GM13977 (cell line): ENCODE measurements around the gene TMTC1.
"Not testable (repeated sequence)": the region's sequence is repeated elsewhere in the genome, so short reads cannot be mapped to it uniquely, and the experiment has no call there.

ENCODE experiments used
- DNase-seq: peaks from one replicate; pipeline ENCODE4 v3.0.0; 2012; ENCODE audit warnings: low spot score
- in situ Hi-C: fragments of 300-500 bp; cut with MboI; formaldehyde crosslinking; loops from one replicate; pipeline ENCODE4 v1.12.0; 2022; ENCODE audit warnings: low sequenced_read_pairs, low pct_unique_long_range_greater_than_20kb, mixed read lengths, inconsistent platforms; ENCODE audit not compliant: unreplicated experiment
- TF ChIP-seq, protein P1 (sequence below): IDR thresholded peaks from 2 replicates; pipeline ENCODE4 v1.5.1; 2012; ENCODE audit warnings: mild to moderate bottlenecking, control low read depth; ENCODE audit not compliant: insufficient read depth; ENCODE audit errors: extremely low read depth, missing control alignments

Gene TMTC1

DNA sequence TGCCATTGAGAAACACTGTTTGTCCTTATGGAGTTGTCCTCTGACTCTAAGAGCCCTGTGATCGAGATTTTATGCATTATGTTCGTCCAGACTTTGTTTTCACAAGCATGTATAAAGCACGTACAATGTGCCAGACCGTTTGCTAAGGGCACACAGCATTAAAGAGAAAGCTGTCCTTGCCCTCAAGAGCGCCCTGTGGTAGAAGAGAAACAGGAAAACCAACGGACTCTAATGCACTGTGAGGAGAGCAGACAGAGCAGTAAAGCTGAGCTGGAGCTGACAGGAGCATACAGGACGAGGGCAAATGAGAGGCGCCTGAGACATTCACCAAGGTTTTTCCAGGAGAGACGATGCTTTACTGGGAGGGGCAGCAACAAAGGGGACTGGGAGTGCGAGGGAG is 220.1 kb downstream of the TMTC1 start:
- TF ChIP-seq, protein P1, sequence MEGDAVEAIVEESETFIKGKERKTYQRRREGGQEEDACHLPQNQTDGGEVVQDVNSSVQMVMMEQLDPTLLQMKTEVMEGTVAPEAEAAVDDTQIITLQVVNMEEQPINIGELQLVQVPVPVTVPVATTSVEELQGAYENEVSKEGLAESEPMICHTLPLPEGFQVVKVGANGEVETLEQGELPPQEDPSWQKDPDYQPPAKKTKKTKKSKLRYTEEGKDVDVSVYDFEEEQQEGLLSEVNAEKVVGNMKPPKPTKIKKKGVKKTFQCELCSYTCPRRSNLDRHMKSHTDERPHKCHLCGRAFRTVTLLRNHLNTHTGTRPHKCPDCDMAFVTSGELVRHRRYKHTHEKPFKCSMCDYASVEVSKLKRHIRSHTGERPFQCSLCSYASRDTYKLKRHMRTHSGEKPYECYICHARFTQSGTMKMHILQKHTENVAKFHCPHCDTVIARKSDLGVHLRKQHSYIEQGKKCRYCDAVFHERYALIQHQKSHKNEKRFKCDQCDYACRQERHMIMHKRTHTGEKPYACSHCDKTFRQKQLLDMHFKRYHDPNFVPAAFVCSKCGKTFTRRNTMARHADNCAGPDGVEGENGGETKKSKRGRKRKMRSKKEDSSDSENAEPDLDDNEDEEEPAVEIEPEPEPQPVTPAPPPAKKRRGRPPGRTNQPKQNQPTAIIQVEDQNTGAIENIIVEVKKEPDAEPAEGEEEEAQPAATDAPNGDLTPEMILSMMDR, result no peak
- DNase-seq, result no peak
- in situ Hi-C loops, result loop anchor here (25.0 kb wide), 1 partner anchor 1249 kb away; no protein-coding TSS in a partner anchor

DNA sequence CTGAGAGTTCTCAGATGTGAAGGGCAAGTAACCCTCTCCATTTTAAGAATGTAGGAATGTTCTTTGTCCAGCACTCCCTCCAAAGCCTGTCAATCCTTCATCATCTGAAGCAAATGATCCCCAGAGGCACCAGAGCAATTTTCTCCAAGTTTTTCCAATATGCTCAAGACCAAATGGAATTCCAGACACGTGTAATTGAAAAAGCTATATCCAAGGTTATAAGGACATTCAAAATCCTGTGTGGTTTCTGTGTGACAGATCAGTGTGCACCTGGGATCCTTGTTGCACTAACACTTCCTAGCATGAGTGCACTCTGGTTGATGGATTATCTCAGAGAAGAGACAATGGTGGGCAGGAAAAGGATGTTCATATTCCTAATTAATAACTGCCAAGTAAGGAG is 220.7 kb downstream of the TMTC1 start:
- TF ChIP-seq, protein P1, result no peak
- DNase-seq, result no peak
- in situ Hi-C loops, result loop anchor here (25.0 kb wide), 1 partner anchor 1249 kb away; no protein-coding TSS in a partner anchor

DNA sequence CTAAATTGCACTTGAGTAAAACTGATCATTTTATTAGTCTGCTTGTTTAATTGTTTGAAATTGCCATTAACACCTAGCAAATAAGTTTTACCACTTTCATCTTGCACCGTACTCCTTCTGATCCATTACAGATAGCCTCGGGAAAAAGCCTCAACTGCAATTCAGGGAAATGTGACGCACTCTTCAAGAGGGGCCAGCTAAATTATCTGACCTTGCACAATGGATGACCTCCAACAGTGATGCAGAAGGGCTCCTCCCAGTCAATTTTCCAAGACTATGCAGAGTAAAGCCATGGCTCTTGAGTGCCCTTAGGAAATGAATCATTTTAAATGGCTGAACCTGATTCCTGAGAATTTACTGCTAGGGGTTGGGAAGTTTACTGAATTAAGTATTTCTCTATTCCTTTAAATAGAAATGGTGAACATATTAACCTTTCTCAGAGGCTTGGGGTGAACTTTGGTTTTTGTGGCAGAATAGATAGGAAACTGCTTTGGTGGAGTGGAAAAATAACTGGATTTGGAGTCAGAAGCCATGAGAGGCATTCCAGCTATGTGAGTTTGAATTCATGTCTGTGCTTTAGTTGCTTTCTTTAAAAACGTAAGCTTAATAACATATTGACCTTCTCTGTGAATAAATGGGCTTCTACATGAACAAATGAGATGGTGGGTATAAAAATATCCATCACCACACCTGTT is 221.5 kb downstream of the TMTC1 start:
- TF ChIP-seq, protein P1, result no peak
- in situ Hi-C loops, result loop anchor here (25.0 kb wide), 1 partner anchor 1250 kb away; no protein-coding TSS in a partner anchor
- no peak for DNase-seq

DNA sequence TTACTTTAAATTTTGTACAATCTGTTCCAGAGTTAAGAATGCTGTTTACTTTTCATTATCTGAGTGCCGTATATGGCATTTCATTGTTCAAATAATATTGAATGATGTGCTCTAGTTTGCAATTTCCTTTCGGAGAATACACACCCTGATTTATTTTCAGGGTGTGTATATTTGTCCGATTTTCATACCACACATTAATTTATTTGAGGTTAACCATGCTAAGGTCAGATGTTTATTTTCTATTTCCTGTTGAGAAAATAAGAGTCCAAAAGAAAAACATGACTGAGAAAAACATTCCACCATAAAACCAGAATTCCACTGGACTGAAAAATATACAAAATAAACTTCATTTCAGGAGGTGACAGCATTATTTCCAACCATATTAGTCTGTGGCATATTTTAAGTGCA is 222.1 kb downstream of the TMTC1 start:
- in situ Hi-C loops, result loop anchor here (25.0 kb wide), 1 partner anchor 1251 kb away; no protein-coding TSS in a partner anchor
- TF ChIP-seq, protein P1, result no peak
- DNase-seq, result no peak

DNA sequence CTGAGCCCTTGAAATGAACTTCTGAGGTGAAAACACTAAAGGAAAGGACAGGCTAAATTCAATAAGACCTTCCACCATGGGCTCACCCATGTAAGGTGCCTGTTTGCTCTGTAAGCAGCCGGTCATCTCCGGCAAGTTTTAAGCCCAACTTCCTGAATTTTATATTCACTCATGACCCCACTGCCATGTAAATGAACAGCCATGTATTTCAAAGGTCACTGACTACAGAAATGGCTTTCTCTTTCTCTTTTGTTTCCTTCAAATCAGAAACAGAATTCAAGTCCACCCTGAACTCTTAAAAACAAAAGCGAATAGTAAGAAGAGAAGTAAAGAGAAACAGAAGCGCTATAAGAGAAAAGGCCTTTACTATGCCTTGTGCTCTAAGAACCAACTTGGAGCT is 224.5 kb downstream of the TMTC1 start:
- in situ Hi-C loops, result loop anchor here (25.0 kb wide), 1 partner anchor 1253 kb away; no protein-coding TSS in a partner anchor
- no peak for DNase-seq

DNA sequence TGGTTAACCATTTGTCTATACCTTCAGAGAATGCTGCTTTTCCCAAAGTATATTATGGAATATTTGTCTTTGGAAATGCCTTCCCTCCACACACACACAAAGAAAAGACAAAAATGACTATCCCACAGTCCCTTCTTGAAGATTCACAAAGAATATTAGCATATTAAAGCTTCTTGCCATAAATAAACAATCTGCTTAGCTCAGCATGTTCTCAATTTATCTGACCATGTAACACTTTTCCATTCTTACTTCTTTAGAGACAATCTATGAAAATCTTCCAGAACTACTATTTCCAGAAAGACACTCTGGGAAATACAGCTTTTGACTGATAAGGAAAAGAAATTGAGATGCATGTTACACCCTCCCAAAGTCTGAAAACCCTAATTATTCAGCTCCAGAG is 227.4 kb downstream of the TMTC1 start:
- in situ Hi-C loops, result loop anchor here (25.0 kb wide), 1 partner anchor 1256 kb away; no protein-coding TSS in a partner anchor
- no peak for DNase-seq
- TF ChIP-seq, protein P1, result no peak

More for the DNA sequence above, 224.5 kb downstream of the TMTC1 start:
- TF ChIP-seq, protein P1, result no peak

DNA sequence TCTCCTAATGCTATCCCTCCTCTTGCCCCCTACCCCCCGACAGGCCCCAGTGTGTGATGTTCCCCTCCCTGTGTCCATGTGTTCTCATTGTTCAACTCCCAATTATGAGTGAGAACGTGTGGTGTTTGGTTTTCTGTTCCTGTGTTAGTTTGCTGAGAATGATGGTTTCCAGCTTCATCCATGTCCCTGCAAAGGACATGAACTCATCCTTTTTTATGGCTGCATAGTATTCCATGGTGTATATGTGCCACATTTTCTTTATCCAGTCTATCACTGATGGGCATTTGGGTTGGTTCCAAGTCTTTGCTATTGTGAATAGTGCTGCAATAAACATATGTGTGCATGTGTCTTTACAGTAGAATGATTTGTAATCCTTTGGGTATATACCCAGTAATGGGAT is 228.3 kb downstream of the TMTC1 start:
- in situ Hi-C loops, result loop anchor here (25.0 kb wide), 1 partner anchor 1257 kb away; no protein-coding TSS in a partner anchor
- DNase-seq, result not testable (repeated sequence)
